Gastroesophageal sphincter (tissue), 4 donors: ENCODE data around the gene EXOSC9. TPM values are rescaled to one million over a fixed set of nuclear protein-coding genes. Genes with fewer than 3 reads are reported as not detected.

Experiments used
- ATAC-seq: fragments of 150-250 bp; one replicate; pipeline ENCODE4 v1.9.1; 2016; ENCODE audit warnings: mild to moderate bottlenecking, moderate library complexity
- H3K27ac ChIP-seq, 4 donors: fragments of 200-600 bp; sonication (generic) in 3 of 4; 1 replicate in 3 of 4; 2 replicates in 1 of 4; pipeline ENCODE4 v1.5.1; 2016 to 2019
- H3K27me3 ChIP-seq: fragments of 200-600 bp; sonication (generic); one replicate; pipeline ENCODE4 v1.5.1; 2019
- H3K36me3 ChIP-seq, 2 donors: fragments of 200-600 bp; sonication (generic); one replicate each; pipeline ENCODE4 v1.5.1; 2019; ENCODE audit warnings: control low read depth in 1 of 2
- H3K4me1 ChIP-seq, 3 donors: fragments of 200-600 bp; sonication (generic); 1 replicate in 2 of 3; 2 replicates in 1 of 3; pipeline ENCODE4 v1.5.1; 2016 to 2019; ENCODE audit warnings: control low read depth in 2 of 3
- H3K4me3 ChIP-seq, 2 donors: fragments of 200-600 bp; sonication (generic); one replicate each; pipeline ENCODE4 v1.5.1; 2019; ENCODE audit warnings: mild to moderate bottlenecking in 1 of 2, moderate library complexity in 1 of 2
- H3K9me3 ChIP-seq, 3 donors: fragments of 200-600 bp; sonication (generic); one replicate each; pipeline ENCODE4 v1.5.1; 2017 to 2019; ENCODE audit warnings: control low read depth in 2 of 3
- CTCF ChIP-seq, 4 experiments: fragments of 200-600 bp in 2 of 4; fragments of 450-650 bp in 2 of 4; sonication (generic) in 1 of 4; IDR thresholded peaks; one replicate each; pipeline ENCODE4 v1.5.1; 2017 to 2019; ENCODE audit warnings: antibody characterized with exemption in 4 of 4, mild to moderate bottlenecking in 2 of 4, moderate library complexity in 2 of 4
- EP300 ChIP-seq: sonication (generic); formaldehyde crosslinking; IDR thresholded peaks from one replicate; pipeline ENCODE4 v1.6.1; 2017; ENCODE audit warnings: antibody characterized with exemption, mild to moderate bottlenecking
- POLR2A ChIP-seq, 2 donors: fragments of 450-650 bp; IDR thresholded peaks; one replicate each; pipeline ENCODE4 v1.6.1; 2017; ENCODE audit warnings: antibody characterized with exemption in 2 of 2, mild to moderate bottlenecking in 2 of 2, moderate library complexity in 1 of 2
- POLR2AphosphoS5 ChIP-seq: sonication (generic); formaldehyde crosslinking; IDR thresholded peaks from one replicate; pipeline ENCODE4 v1.6.1; 2017; ENCODE audit warnings: antibody characterized with exemption
- WGBS, 2 donors: methylation state at CpG; one replicate each; pipeline ENCODE4 v1.1.5; 2018; ENCODE audit warnings: low coverage in 1 of 2; 5-methylcytosine and 5-hydroxymethylcytosine counted together
- total RNA-seq, 4 donors: library from RNA; depleted of rRNA; stranded (reverse); fragments of >200 nt; gene quantifications; one replicate each; pipeline ENCODE4 v1.1.0, GENCODE V29; 2016

Gene EXOSC9
- total RNA-seq, 4 donors from 2014 or later: 12.2 to 29.7 (median 23.1) TPM

- WGBS, 2 donors: 74 to 83% methylated on average over 2 of the region's 2 CpGs
- peaks cover 54% of the 10 kb centered on the region for H3K27me3 ChIP-seq
- TF ChIP-seq POLR2A (IDR thresholded peaks at IDR 0.05): no peak
- no peak for TF ChIP-seq EP300
- TF ChIP-seq CTCF (IDR thresholded peaks at IDR 0.05): no peak
- TF ChIP-seq POLR2AphosphoS5: no peak
Measured at GRCh38 chr4:121788896-121789295, 12.2 kb upstream of the EXOSC9 start.

GRCh38 chr4:121789455-121789854 lies 11.7 kb upstream of the EXOSC9 start:
- TF ChIP-seq EP300 (no peak), POLR2AphosphoS5 (no peak), POLR2A (IDR thresholded peaks at IDR 0.05) (no peak), CTCF (IDR thresholded peaks at IDR 0.05) (no peak)
- peaks cover 56% of the 10 kb centered on the region for H3K27me3 ChIP-seq
- H3K27ac ChIP-seq: no peak overlapping the region
- H3K9me3 ChIP-seq: peaks cover 0 to under 1% (median 0%) of the 10 kb centered on the region in 3 donors
- WGBS, 2 donors: 60% methylated on average over 1 of the region's 1 CpG; no CpG with 5 or more reads in 1 of the 2 donors
- ATAC-seq: no peak
- no peak overlapping the region for H3K4me3 ChIP-seq
- no peaks in the 10 kb centered on the region for H3K4me1 ChIP-seq
- no peaks in the 10 kb centered on the region for H3K36me3 ChIP-seq

More at GRCh38 chr4:121788896-121789295, 12.2 kb upstream of the EXOSC9 start:
- Histone ChIP-seq H3K9me3 (peaks cover 0 to 4% (median 0%) of the 10 kb centered on the region in 3 donors), H3K36me3 (no peaks in the 10 kb centered on the region), H3K27ac (no peak overlapping the region), H3K4me3 (no peak overlapping the region), H3K4me1 (no peaks in the 10 kb centered on the region)
- no peak for ATAC-seq

GRCh38 chr4:121789960-121790829 lies 10.9 kb upstream of the EXOSC9 start:
- H3K27ac ChIP-seq: no peak overlapping the region
- H3K4me1 ChIP-seq: no peaks in the 10 kb centered on the region
- 59 to 68% methylated on average over 3 of the region's 3 CpGs for WGBS, 2 donors
- no peaks in the 10 kb centered on the region for H3K9me3 ChIP-seq
- H3K36me3 ChIP-seq: no peaks in the 10 kb centered on the region
- ATAC-seq: no peak
- no peak overlapping the region for H3K4me3 ChIP-seq
- TF ChIP-seq POLR2AphosphoS5 (no peak), CTCF (IDR thresholded peaks at IDR 0.05) (no peak), EP300 (no peak), POLR2A (IDR thresholded peaks at IDR 0.05) (no peak)
- H3K27me3 ChIP-seq: peaks cover 53% of the 10 kb centered on the region

GRCh38 chr4:121790976-121791375 lies 10.1 kb upstream of the EXOSC9 start:
- H3K36me3 ChIP-seq: no peaks in the 10 kb centered on the region
- TF ChIP-seq POLR2AphosphoS5 (no peak), CTCF (IDR thresholded peaks at IDR 0.05) (no peak), POLR2A (IDR thresholded peaks at IDR 0.05) (no peak), EP300 (no peak)
- no peak overlapping the region for H3K27ac ChIP-seq
- ATAC-seq: no peak
- no peak overlapping the region for H3K4me3 ChIP-seq
- H3K27me3 ChIP-seq: peaks cover 45% of the 10 kb centered on the region
- no peaks in the 10 kb centered on the region for H3K4me1 ChIP-seq
- H3K9me3 ChIP-seq: no peaks in the 10 kb centered on the region

- 81 to 94% methylated on average over 4 to 5 of the region's 5 CpGs for WGBS, 2 donors
- Histone ChIP-seq H3K36me3 (no peaks in the 10 kb centered on the region), H3K4me1 (no peaks in the 10 kb centered on the region), H3K9me3 (no peaks in the 10 kb centered on the region), H3K27ac (no peak overlapping the region), H3K27me3 (peaks cover 42% of the 10 kb centered on the region), H3K4me3 (no peak overlapping the region)
- TF ChIP-seq POLR2AphosphoS5: no peak
- no peak for TF ChIP-seq POLR2A (IDR thresholded peaks at IDR 0.05)
- no peak for TF ChIP-seq EP300
- no peak for ATAC-seq
Measured at GRCh38 chr4:121791481-121791880, 9.6 kb upstream of the EXOSC9 start.
